GM20000 (cell line): ENCODE results near the gene SLC25A29.
"Not testable (repeated sequence)": the region's sequence is repeated elsewhere in the genome, so short reads cannot be mapped to it uniquely, and the experiment has no call there.

Source experiments
- DNase-seq: peaks from one replicate; pipeline ENCODE4 v3.0.0; 2012; ENCODE audit warnings: low spot score
- CTCF ChIP-seq: IDR thresholded peaks from 2 replicates; pipeline ENCODE4 v1.5.1; 2012; ENCODE audit warnings: mild to moderate bottlenecking, control low read depth; ENCODE audit errors: extremely low read depth, missing control alignments

SLC25A29 gene

GRCh38 chr14:100297320-100298300, 8.6 kb downstream of the SLC25A29 start:
- no peak for TF ChIP-seq CTCF
- peak; percentile 92 for DNase-seq

- not testable (repeated sequence) for DNase-seq
Observed at GRCh38 chr14:100296729-100297128, 9.5 kb downstream of the SLC25A29 start.

- no peak for TF ChIP-seq CTCF
- no peak for DNase-seq
Observed at GRCh38 chr14:100296106-100296651, 10.1 kb downstream of the SLC25A29 start.

GRCh38 chr14:100295376-100296105, 10.7 kb downstream of the SLC25A29 start:
- no peak for DNase-seq
- no peak for TF ChIP-seq CTCF

- DNase-seq: no peak
- TF ChIP-seq CTCF: no peak
Observed at GRCh38 chr14:100294963-100295330, 11.3 kb downstream of the SLC25A29 start.

GRCh38 chr14:100294213-100294962, 11.9 kb downstream of the SLC25A29 start:
- peak; percentile 34 for DNase-seq
- no peak for TF ChIP-seq CTCF

- peak; percentile 15 for DNase-seq
- TF ChIP-seq CTCF: no peak
Observed at GRCh38 chr14:100293497-100294212, 12.6 kb downstream of the SLC25A29 start.
